ENCODE data around the gene SYNDIG1L. TPM values are rescaled to one million over a fixed set of nuclear protein-coding genes. Genes with fewer than 3 reads are reported as not detected.

SYNDIG1L gene
- polyA plus RNA-seq, 4 donors = 0.12 to 0.36 (median 0.27) TPM

DNA sequence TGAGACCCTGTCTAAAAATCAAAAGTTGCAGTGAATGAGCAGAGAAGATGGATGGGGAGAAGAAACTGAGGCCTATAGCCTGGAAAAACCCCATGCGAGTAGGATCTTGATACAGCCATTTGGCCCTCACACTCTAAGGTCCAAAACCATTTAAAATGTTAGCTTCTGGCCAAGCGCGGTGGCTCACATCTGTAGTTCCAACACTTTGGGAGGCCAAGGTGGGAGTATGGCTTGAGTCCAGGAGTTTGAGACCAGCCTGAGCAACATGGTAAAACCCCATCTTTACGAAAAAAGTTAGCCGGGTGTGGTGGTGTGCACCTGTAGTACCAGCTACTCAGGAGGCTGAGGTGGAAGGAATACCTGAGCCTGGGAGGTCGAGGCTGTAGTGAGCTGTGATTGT lies 58.0 kb downstream of the SYNDIG1L start:
- no peak for DNase-seq (ENCODE audit: low read depth in 4 of 4, low spot score in 3 of 4)

DNA sequence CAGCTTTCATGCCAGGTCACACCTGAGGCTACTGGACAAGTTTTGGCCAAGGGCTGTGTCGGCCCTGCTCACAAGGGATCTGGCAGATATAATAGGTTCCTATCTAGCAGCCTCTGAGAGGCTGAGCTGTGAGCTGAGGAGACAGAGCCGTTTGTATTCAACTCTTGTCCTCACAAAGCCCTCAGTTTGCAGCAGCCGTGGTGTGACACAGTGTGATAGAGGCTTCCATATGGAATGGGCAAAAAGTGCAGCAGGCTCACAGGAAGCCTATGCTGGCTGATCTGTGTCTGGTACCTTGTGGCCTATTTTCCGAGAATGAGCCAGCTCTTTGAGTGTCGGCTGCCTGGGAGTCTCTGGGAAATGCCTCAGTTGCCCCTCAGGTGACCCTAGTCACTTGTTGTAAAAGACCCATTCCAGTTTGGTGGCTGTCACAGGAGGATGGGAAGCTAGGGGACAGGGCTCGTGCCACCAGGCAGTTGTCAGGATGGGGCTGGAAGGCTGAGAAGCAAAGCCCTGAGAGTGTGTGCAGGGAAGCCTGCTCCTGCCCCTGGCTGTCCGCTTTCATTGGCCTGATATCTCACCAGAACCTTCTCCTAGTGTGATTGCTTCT lies 61.6 kb downstream of the SYNDIG1L start:
- DNase-seq (ENCODE audit: low read depth in 4 of 4, low spot score in 3 of 4) = no peak

DNA sequence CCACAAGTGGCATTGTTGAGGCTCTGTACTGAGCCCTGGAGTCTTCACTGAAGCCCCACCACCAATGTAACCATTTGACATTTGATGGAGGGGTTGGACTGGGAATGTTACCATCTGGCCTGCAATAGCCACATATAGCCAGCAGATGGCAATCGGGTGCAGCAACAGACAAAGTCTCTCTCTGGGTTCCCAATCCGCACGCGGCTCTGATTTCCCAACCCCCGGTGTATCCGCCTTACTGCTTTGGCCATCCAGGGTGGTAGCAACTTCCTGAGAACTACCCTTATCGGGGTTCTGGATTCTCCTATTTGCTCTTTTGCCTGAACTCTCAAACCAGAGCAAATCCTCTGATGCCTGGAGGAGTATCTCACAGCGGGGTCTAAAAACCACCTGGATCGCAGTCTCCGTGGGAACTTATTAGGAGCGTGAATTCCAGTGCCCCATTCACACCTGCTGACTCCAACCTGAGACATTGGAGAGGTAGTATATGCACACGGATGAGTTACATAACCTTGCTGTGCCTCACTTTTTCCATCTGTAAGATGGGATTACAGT lies 63.6 kb downstream of the SYNDIG1L start:
- peak; percentile 29 to 45 (median 39) for DNase-seq (ENCODE audit: low read depth in 4 of 4, low spot score in 3 of 4)

DNA sequence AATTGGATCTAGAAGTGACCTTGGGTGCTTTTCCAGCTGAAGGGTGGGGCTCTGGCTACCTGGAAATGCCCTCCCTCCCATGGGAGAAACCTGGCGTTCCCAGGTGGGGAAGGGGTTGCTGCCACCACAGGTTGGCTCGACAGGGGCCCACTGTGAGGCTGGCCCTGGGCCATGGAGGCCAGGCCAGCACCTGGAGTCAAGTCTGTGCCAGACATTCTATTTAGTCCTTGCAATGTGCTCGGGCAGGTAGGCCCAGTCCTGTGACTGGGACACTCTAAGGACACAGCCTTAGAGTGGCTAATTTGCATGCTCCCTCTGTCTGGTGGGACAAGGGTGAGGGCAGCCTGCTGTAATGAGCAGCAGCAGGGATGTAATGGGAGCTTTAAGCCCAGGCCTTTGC lies 65.8 kb downstream of the SYNDIG1L start:
- DNase-seq (ENCODE audit: low read depth in 4 of 4, low spot score in 3 of 4) = no peak

DNA sequence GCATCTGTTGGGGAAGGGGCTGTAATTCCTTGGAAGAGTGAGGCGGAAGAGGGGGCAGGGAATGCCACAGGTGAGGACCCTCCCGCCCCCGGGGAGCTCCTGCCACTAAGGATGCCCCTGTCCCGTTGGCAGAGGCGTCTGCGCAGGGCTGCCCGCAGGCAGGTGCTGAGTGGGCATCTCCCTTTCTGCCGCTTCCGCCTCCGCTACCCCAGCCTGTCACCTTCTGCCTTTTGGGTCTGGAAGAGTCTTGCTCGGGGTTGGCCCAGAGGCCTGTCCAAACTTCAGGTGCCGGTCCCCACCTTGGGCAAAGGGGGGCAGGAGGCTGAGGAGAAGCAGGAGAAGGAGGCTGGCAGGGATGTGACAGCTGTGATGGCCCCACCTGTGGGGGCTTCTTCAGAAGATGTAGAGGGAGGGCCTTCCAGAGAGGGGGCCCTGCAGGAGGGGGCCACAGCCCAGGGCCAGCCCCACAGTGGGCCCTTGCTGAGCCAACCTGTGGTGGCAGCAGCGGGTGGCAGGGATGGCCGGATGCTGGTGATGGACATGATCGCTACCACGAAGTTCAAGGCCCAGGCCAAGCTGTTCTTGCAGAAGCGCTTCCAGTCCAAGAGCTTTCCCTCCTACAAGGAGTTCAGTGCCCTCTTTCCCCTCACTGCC lies 67.7 kb downstream of the SYNDIG1L start:
- DNase-seq (ENCODE audit: low read depth in 4 of 4, low spot score in 3 of 4) = no peak

DNA sequence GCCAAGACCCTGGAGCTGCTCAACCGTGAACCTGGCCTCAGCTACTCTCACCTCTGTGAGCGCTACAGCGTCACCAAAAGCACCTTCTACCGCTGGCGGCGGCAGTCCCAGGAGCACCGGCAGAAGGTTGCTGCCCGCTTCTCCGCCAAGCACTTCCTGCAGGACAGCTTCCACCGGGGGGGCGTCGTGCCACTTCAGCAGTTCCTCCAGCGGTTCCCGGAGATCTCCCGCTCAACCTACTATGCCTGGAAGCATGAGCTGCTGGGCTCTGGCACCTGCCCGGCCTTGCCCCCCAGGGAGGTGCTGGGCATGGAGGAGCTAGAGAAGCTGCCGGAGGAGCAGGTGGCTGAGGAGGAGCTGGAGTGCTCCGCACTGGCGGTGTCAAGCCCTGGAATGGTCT lies 68.4 kb downstream of the SYNDIG1L start:
- no peak for DNase-seq (ENCODE audit: low read depth in 4 of 4, low spot score in 3 of 4)

DNA sequence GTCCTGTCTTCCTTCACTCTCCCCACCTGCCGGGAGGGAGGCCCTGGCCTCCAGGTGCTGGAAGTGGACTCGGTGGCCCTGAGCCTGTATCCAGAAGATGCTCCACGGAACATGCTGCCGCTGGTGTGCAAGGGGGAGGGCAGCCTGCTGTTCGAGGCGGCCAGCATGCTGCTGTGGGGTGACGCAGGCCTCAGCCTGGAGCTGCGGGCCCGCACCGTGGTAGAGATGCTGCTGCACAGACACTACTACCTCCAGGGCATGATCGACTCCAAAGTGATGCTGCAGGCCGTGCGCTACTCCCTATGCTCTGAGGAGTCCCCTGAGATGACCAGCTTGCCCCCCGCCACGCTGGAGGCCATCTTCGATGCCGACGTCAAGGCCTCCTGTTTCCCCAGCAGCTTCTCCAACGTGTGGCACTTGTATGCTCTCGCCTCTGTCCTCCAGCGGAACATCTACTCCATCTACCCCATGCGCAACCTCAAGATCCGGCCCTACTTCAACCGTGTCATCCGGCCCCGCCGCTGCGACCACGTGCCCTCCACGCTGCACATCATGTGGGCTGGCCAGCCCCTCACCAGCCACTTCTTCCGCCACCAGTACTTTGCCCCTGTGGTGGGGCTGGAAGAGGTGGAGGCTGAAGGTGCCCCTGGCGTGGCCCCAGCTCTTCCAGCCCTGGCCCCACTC lies 69.0 kb downstream of the SYNDIG1L start:
- DNase-seq (ENCODE audit: low read depth in 4 of 4, low spot score in 3 of 4) = no peak

Other genes with a start within 250 kb of the SYNDIG1L start
- gene VSX2, start 186.8 kb downstream of the SYNDIG1L start, polyA plus RNA-seq (ENCODE audit: insufficient read length in 4 of 4) = under 1 TPM in 3 of 4 donors, not detected in 1; 0.06 to 0.16 (median 0.13) TPM
- gene ABCD4, start 123.3 kb downstream of the SYNDIG1L start, polyA plus RNA-seq (ENCODE audit: insufficient read length in 4 of 4) = 100 to 1,000 TPM in 2 of 4 donors, 10 to 100 TPM in 2; 70.7 to 143 (median 88.7) TPM
- not detected for gene VRTN, start 77.7 kb downstream of the SYNDIG1L start, polyA plus RNA-seq (ENCODE audit: insufficient read length in 4 of 4)
- 100 to 1,000 TPM; 228 to 346 (median 322) TPM for gene NPC2, start 67.1 kb upstream of the SYNDIG1L start, polyA plus RNA-seq (ENCODE audit: insufficient read length in 4 of 4)
- 10 to 100 TPM; 27.4 to 46.1 (median 37.7) TPM for gene ISCA2, start 67.6 kb upstream of the SYNDIG1L start, polyA plus RNA-seq (ENCODE audit: insufficient read length in 4 of 4)
- 10 to 100 TPM in 1 of 4 donors, 1 to 10 TPM in 3; 2.8 to 96.5 (median 7.9) TPM for gene LTBP2, start 186.0 kb upstream of the SYNDIG1L start, polyA plus RNA-seq (ENCODE audit: insufficient read length in 4 of 4)

All from left renal pelvis (tissue), 4 donors.